GM19025 (cell line): ENCODE results near the gene UCHL5.

Experiments
- ATAC-seq: cut with Tn5 transposase; IDR thresholded peaks from one replicate; pipeline ENCODE4 v1.9.1; 2021; ENCODE audit warnings: mild to moderate bottlenecking, low read depth, moderate library complexity; ENCODE audit not compliant: unreplicated experiment

UCHL5 gene, protein sequence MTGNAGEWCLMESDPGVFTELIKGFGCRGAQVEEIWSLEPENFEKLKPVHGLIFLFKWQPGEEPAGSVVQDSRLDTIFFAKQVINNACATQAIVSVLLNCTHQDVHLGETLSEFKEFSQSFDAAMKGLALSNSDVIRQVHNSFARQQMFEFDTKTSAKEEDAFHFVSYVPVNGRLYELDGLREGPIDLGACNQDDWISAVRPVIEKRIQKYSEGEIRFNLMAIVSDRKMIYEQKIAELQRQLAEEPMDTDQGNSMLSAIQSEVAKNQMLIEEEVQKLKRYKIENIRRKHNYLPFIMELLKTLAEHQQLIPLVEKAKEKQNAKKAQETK

DNA sequence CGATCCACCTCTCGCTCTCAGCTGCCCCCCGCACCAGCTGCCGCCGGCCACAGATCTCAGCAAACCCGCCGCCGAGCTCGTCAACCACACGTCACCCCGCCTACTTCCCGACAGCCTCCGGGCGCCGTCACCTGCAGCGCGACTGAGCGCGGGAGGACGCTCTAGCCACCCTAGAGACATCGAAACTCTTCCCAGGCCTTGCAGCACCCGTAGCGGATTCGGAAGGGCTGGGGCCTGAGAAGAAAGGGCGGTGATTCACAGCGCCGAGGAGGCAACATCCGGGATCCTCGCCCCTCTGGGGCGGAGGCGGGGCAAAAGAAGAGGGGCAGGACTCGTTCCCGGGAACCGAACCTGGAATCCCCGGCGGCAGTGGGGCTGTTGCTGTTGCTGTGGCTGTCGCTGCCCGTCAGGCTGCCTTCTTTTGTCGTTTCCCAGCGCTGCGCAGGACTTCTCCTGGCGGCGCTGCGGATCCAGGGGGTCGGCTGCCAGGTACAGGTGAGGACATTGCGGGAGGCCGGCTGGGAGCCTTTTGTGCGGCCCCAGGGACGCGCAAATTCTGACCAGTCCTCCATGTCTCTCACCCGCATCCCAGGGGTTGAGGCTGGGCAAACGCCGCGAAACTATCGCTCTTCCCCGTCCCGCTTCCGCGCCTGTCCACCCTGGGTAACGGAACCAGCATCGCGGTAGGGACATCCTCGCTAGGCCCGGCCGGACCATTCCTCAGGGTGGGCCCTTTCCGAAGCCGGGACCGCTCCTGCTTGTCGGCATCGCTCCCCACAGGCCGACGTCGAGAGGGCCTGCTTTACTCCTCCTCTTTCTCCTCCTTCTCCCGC is at the start of gene UCHL5, which contains the start of gene RO60:
TSS of gene UCHL5 (minus strand) at position 79 of the 833 bp plus-strand sequence. CDS start 100 bp downstream, outside the sequence.
TSS of gene RO60 (plus strand) at position 331 of the 833 bp plus-strand sequence. CDS start 9,443 bp downstream, outside the sequence.
- ATAC-seq = peak; percentile 91

DNA sequence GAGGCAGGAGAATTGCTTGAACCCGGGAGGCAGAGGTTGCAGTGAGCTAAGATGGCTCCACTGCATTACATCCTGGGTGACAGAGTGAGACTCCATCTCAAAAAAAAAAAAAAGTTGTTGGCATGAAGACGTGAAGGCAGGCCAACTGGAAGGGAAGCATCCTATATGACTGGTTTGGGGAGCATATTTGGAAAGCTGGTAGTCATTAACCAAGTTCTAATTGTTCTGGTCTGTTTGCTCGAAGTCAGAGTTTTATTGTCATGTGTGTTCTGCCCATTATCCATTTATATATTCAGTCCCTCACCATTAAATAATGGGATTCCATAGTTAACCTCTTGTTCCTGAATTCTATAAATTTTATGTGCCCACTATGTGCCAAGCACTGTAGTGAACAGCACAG is 49.3 kb upstream of the UCHL5 start:
- ATAC-seq = no peak

DNA sequence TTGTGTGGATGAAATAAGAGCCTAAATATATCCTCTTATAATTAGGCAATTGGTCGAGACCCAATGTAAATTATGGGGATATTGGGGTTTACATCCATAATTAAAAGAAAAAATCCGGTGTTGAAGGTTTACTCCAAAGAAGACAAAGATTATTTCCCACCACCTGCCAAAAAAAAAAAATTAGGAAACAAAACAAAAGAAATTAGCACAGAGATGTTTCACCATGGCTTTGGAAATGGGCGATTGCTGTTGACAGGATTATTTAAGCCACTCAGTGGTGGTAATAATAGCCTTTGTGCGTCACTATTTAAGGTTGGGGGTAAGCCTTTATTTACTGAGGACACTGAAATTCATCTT is 46.6 kb upstream of the UCHL5 start:
- ATAC-seq = no peak

DNA sequence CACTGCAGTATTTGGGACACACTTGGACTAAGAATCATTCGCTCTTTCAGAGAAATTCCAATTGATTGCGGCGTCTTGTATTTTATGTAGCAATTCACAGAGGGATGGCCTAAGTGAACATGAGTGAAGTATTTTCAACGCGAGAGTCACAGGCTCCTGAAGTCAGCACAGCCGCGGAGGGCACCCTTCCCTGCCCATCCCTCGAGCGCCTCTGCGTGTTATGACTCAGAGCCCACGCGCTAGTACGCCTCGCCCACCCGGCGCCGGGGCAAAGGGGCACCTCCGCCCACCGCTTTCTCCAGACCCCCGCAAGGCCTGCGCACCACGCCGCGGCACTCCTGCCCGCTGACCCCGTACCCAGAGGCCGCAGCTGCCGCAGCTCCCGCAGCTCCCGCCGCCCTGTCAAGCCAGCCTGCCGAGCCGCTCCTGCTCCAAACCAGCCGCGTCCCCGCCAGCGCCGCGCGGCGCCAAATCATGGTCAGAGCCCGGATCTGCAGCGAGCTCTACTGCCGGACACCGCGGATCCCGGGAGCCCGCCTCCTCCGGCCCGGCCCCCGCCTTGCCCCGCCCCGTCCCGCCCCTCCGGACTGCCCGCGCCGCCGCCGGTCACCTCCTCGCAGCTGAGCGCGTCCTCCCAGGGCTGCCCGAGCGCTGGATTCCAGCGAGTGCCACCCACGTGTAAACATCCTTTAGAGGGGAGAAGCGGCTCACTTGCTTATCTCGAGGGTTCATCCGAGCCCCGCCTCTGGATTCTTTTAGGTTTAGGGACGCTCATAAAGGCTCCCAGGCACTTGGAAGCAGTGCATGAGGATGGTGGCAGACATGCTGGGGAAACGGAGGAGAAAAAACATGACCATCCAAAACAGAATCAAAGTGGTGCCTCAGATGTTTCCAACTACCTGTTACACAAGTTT is 46.0 kb upstream of the UCHL5 start, which contains the start of gene GLRX2:
TSS of gene GLRX2 (minus strand) at position 508 of the 914 bp plus-strand sequence. CDS start at position 476, 32 bp downstream.
- peak; percentile 95 for ATAC-seq

DNA sequence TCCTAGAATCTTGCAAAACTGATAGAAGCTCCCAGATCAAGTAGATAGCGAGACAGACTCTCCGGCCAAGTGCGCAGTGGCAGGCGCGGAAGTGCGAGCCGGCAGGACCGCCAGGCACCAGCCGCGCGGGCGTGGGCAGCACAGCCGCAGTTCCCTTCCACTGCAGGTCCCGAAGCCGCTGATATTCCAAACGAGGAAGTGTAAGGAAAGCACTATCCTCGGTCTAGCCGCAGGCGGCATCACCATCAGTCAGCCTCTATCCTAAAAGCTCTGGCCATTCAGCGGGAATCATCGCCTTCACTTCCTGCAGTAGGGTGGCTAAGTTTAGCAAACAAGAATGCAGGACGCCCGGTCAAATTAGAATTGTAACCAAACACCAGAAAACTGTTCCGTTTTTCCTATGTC is 45.3 kb upstream of the UCHL5 start:
- peak; percentile 29 for ATAC-seq

DNA sequence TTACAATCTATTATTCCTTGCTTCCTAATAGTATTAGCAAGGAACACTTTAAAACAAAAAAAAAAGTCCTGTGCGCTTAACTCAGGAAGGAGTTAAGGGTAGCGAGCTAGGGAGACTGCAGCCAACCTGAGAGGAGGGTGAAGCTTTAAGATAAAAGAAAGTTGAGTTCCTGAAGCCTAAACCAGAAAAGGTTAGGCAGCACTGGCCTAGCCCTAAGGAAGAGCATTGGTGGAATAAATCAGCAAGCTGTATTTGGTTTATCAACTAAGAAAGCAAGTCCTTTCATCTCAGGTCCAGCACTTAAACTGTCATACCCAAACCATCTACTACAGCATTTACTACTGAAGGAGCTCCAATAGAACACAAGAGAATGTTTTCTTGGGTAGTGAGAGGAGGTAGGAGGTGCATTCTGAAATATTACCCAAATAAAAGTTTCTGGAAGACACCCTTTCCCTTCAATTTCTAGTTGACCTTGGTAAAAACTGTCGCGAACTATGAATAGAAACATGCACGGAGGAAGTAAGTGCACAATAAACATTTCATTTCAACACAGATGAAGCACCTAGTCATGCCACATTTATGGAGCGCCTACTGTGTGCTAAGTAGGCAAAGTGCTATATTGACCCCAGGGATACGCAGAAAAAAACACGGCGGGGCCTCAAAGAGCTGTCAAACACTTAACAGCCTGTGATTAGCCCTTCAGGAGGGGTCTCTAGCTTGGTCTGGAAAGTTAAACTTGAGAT is 44.8 kb upstream of the UCHL5 start:
- no peak for ATAC-seq

DNA sequence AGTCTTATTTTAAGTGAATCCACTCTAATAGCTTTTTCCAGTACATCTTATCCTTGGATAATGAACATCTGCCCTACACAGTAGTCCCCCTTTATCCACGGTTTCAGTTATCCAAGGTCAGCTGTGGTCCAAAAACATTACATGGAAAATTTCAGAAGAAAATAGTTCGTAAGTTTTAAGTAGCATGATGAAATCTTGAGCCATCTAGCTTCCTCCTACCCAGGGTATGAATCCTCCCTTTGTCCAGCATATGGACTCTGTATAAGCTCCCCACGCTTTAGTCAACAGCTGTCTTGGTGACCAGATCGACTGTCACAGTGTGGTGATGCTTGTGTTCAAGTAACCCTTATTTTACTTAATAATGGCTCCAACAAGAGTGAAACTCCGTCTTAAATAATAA is 43.5 kb upstream of the UCHL5 start:
- ATAC-seq = no peak

DNA sequence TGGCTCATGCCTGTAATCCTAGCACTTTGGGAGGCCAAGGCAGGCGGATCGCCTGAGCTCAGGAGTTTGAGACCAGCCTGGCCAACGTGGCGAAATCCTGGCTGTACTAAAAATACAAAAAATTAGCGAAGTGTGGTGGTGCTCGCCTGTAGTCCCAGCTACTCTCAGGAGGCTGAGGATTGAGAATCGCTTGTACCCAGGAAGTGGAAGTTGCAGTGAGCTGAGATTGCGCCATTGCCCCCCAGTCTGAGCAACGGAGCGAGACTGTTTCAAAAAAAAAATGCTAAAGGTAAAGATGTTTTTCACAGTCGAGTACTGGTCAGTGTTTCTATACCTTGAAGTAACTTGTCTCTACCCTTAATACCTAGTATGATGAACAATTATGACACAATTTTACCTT is 35.0 kb upstream of the UCHL5 start:
- no peak for ATAC-seq

DNA sequence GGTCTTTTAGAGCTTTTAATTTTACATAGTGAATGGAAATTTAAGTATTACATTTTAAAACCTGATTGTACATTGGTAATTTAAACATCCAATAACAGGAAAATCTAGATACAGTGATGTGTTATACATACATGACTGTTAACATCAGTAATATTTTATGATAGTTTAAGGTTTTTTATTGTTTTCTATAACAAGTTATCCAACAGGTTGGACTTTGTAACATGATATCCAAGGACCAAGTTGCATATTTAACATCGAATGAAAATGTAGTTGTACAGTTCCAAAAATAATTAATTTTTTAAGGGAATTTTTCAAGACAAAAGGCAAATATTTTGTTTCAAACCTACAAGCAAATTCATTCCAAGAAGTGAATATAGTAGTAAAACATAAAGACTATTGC is 31.7 kb upstream of the UCHL5 start:
- no peak for ATAC-seq

DNA sequence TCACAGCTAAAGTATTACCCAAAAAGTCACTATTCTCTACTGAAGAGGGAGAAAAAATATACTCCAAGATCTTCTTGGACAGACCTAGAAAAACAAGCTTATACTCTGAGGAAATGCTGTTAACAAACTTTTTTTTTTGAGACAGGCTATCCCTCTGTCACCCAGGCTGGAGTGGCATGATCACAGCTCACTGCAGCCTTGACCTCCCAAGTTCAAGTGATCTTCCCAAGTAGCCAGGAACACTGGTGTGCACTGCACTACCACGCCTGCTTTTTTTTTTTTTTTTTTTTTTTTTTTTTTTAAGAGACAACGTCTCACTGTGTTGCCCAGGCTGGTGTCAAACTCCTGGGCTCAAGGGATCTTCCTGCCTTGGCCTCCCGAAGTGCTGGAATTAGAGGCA is 28.7 kb upstream of the UCHL5 start:
- no peak for ATAC-seq

DNA sequence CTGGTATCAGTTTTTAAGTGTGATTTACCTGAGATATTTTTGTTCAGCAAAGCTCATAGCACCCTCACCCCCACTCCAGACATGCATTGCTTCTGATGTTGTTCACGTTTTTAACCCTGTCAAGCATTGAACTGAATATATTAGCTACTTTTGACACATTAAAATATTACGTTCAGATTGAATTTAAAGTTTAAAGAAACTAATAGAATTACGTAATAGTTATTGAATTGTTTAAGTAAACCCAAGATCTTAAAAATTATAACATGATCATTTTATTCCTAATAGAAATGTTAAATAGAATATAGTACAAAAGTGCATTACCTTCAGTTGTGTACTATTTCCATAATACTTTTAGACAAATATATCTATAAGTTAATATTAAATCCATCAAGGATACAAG is 27.2 kb upstream of the UCHL5 start:
- no peak for ATAC-seq

DNA sequence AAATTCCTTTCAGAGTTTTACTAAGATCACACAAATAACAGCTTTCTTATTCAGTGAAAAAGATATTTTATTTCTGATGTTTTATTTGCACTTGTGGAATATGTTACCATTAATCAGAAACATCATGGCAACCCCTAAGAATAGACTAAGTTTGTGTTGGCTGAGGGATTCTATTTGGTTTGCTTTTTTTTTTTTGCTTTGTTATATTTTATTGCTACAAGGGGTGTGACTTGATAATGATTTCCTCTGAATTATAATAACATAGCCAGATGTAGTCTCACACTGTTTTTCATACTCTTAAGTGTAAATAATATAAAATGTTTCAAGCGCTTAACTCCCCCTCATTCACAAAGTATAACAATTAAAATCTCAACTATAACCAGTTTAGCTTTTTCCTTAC is 26.1 kb upstream of the UCHL5 start:
- ATAC-seq = no peak

DNA sequence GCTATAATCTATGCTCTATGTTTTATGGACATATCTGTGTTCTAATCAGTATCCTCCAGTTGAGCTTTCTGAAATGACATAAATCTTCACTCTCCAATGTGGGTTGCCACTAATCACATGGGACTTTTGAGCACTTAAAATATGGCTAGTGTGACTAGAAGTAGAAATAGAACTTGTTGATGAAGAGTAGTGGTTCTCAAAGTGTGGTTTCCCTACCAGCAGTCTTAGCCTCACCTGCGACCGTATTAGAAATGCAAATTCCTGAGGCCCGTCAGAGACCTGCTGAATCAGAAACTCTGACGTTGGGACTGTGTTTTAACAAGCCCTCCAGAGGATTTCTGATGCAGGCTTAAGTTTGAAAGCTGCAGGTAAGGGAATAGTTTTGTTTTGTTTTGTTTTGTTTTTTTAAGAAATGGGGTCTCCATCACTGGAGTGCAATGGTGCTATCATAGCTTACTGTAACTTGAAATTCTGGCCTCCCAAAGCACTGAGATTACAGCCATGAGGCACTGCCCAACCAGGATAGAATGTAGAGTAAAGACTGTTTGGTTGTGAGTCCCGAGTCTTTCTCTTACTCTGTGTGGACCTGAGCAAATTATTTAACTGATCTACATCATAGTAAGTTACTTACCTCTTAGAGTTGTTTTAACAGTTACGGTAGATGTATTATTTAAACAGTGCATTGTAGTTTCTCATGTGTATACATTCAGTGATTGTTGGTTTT is 24.4 kb upstream of the UCHL5 start:
- peak; percentile 96 for ATAC-seq

DNA sequence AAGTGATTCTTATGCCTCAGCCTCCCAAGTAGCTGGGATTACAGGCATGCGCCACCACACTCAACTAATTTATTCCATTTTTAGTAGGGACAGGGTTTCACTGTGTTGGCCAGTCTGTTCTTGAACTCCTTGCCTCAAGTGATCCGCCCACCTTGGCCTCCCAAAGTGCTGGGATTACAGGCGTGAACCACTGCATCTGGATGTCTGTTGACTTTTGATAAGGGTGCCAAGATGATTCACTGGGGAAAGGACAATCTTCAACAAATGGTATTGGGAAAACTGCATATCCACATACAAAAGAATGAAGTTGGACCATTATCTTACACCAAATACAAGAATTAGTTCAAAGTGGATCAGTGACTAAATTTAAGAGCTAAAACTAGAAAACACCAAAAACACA is 20.0 kb upstream of the UCHL5 start:
- no peak for ATAC-seq

DNA sequence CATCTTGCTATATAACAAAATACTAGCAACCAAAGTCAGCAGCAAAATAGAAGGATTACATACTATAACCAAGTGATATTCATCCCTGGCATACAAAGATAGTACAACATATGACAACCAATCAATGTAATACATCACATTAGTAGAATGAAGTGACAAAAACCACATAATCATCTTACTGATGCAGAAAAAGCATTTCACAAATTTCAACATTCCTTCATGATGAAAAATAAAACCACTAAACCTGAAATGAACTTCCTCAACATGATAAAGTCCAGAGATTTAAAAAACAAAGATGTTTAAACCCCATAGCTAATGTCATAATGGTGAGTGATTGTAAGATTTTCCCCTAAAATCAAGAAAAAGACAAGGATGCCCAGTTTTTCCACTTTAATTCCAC is 18.8 kb upstream of the UCHL5 start:
- no peak for ATAC-seq

DNA sequence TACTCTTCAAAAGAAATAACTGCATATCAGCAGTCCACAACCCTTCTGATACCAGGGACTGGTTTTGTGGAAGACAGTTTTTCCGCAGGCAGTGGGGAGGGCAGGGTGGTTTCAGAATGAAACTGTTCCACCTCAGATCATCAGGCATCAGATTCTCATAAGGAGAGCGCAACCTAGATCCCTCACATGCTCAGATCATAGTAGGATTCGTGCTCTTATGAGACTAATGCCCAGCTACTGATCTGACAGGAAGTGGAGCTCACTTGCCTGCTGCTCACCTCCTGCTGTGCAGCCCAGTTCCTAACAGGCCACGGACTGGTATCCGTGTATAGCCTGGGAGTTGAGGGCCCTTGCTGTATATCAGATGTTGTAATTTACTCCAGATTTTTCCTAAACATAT is 11.8 kb upstream of the UCHL5 start:
- ATAC-seq = peak; percentile 48

DNA sequence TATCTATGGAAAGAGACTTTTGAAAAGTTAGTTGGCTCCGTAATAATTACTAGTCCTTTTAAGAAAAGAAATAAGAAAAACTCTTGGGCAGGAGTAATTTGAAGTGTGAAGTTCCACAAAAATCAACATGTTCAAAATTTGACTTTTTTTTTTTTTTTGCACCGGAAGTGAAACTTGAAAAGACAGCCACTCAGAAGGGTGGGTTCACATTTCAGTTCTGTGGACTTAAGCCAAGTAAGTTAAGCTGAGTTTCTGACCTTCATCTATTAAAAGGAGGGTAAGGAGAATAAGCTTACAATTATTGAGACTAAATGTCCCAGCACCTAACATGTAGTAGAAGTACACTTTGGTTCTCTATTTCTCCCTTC is 11.2 kb upstream of the UCHL5 start:
- no peak for ATAC-seq

DNA sequence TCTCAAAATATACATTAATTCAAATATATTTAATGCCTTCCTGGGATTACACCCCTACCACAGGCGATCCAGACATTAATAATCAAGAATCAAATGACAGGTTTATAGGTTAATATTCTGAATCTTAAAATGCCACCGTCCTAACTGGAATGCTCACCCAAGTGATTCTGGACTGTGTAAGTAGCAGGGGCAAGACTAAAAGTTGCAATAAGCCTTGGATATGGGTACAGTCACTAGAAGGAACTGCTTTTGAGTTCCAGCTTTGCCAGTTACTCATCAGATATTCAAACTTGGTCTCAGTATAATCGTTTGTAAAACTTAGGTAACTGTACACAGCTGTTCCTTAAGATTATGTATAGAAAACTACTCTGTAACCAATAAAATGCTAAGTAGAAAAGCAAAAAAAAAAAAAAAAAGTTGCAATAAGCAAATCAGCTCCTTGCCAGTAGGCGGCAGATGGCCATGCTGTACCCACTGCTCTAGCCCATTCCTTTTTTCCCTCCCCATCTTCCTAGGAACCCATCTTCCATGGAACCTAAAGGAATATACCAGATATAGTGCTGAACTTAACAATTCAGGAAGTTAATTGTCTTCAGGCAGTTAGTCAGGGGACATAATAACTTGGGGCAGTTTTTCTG is 10.7 kb upstream of the UCHL5 start:
- no peak for ATAC-seq

DNA sequence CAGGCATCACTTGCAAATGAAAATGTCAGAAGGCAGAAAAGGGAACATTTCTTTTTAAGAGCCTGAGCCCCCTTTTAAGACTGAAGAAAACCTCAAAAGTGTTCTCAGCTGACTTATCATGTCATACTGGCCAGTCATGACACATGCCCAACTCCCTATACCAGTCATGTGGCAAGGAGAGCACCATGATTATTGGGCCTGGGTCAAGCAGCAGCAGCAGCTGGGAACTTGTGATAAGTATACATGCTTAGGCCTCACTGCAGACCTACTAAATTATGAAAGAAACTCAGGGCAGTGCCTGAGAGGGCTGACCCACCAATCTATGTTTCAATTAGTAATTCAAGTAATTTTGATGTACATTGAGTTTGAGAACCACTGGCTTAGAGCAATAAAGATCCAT is 8.9 kb upstream of the UCHL5 start:
- no peak for ATAC-seq
